Gastroesophageal sphincter (tissue), 3 donors: ENCODE results near the gene NMRAL1.

ENCODE experiments used
- CTCF ChIP-seq, 4 experiments: fragments of 200-600 bp in 2 of 4; fragments of 450-650 bp in 2 of 4; sonication (generic) in 1 of 4; IDR thresholded peaks; one replicate each; pipeline ENCODE4 v1.5.1; 2017 to 2019; ENCODE audit warnings: antibody characterized with exemption in 4 of 4, mild to moderate bottlenecking in 2 of 4, moderate library complexity in 2 of 4
- EP300 ChIP-seq: sonication (generic); formaldehyde crosslinking; IDR thresholded peaks from one replicate; pipeline ENCODE4 v1.6.1; 2017; ENCODE audit warnings: antibody characterized with exemption, mild to moderate bottlenecking
- POLR2A ChIP-seq, 2 donors: fragments of 450-650 bp; IDR thresholded peaks; one replicate each; pipeline ENCODE4 v1.6.1; 2017; ENCODE audit warnings: antibody characterized with exemption in 2 of 2, mild to moderate bottlenecking in 2 of 2, moderate library complexity in 1 of 2
- POLR2AphosphoS5 ChIP-seq: sonication (generic); formaldehyde crosslinking; IDR thresholded peaks from one replicate; pipeline ENCODE4 v1.6.1; 2017; ENCODE audit warnings: antibody characterized with exemption

- TF ChIP-seq POLR2A (IDR thresholded peaks at IDR 0.05): no peak
- no peak for TF ChIP-seq EP300
- TF ChIP-seq CTCF (IDR thresholded peaks at IDR 0.05): no peak
- no peak for TF ChIP-seq POLR2AphosphoS5
These were observed 24.8 kb upstream of the NMRAL1 start for GRCh38 chr16:4499196-4499555.
